T1000 (cell line): ENCODE measurements around the gene KCTD18.

Experiments used
- DNase-seq: peaks from one replicate; lab custom pipeline; 2025; ENCODE audit warnings: mixed read lengths; lab: John Stamatoyannopoulos, UW

Gene KCTD18

GRCh38 chr2:200454927-200455801, 54.7 kb downstream of the KCTD18 start:
- DNase-seq = no peak

DNA sequence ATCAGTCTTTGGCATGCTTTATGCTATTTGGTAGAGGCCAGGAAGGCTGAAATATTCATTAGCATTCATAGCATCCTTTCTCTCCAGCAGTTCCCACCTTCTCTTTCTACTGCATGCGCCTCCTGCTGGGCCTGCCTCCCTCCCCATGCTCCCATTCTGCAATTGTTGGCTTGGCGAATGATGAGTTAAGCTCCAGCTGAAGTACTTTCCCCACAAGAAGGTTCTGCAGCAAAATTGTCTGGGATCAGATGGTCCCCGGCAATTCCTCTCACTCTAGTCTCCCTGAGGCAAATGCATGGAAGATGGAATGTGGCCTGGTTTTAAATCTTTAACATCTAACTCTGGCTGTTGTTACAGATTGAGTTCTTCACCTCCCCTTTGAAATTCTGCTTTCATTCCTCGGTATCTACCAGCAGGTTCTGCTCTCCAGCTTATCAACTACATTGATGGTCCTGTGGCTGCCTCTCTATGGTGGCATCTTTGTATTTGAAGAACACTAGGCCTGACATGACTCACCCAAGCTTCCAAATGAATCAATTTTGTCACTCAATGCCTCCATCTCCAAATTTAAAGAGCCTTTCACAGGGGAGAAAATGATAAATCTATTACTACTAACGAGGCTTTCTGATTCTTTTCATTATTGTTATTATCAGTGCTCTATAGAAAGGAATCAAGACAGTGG, 55.9 kb downstream of the KCTD18 start:
- no peak for DNase-seq

DNA sequence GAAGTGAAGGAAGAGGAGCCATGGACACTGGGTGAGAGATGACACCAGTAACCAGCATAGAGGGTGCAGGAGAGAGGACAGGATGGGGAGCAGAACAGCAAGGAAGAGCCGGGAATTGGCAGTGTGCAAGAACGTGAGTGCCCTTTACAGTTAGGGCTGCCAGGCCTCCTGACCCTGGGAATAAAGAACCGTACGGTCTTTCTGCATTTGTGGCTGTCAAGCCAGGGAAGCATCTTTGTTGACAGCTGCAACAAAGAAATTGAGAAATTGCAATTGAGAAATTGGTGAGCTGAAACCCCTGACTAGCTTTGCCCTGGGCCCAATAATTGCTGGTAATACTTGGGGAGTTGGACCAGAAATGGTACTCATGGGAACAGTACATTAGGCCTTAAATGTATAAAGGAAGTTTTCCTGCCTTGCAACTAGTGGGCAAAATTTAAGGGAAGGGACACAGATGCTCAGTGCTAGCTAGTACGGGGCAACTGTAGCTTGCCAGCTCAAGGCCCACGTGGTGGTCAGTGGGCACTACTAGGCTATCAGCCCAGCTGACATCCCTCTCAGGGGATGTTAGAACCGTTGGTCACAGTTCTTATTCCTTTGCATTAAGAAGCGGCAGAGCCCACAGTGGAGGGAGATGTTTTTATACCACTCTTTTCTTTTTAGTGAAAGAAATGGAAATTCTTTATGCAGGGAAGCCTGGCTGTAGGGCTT, 56.6 kb downstream of the KCTD18 start:
- no peak for DNase-seq

GRCh38 chr2:200452377-200452776, 57.5 kb downstream of the KCTD18 start:
- DNase-seq = no peak

- DNase-seq = no peak
These were observed 58.4 kb downstream of the KCTD18 start for GRCh38 chr2:200451511-200451910.

- no peak for DNase-seq
These were observed 59.6 kb downstream of the KCTD18 start for GRCh38 chr2:200450288-200450687.

GRCh38 chr2:200449149-200449548, 60.7 kb downstream of the KCTD18 start:
- no peak for DNase-seq

GRCh38 chr2:200448455-200448854, 61.4 kb downstream of the KCTD18 start:
- no peak for DNase-seq

- no peak for DNase-seq
These were observed 62.6 kb downstream of the KCTD18 start for GRCh38 chr2:200447139-200447855.

DNA sequence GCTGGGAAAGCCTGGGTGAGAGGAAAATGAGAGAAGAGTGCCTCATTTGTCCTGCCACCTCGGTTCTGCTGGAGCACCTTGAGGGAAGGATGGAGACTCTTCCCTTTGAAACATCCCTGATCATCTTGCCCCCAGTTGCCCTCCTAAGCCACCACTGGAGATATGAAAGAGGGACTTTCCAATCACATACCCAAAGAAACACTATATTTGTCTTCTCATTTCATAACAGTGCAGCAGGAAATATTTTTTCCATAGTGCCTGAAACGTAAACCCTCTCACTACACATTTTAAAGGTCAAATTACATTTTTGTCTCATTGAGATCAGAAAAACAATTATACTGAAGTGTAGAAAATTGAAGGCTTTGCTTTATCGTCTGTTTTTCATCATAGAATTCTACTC, 63.3 kb downstream of the KCTD18 start:
- DNase-seq = no peak

- no peak for DNase-seq
These were observed 64.6 kb downstream of the KCTD18 start for GRCh38 chr2:200445284-200445683.

DNA sequence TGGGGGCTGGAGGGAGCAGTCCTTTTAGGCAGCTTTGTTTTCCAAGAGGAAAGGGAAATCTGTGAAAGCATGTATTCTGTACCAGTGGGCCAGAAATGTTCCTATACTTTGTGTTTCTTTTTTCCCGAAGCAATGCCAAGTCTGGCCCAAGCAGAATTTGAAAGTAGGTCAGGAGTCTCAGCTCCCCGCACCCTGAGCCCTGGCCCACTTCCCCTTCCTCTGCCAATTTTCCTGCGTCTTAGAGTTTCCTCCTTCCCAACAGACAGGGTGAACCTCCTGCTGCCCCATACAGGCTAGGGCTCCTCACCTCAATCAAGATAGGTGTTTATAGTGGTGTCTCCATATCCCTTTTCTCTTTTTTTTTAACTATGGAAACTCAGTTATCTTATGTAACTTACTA, 65.3 kb downstream of the KCTD18 start:
- DNase-seq = no peak

GRCh38 chr2:200443916-200444315, 66.0 kb downstream of the KCTD18 start:
- DNase-seq = no peak

DNA sequence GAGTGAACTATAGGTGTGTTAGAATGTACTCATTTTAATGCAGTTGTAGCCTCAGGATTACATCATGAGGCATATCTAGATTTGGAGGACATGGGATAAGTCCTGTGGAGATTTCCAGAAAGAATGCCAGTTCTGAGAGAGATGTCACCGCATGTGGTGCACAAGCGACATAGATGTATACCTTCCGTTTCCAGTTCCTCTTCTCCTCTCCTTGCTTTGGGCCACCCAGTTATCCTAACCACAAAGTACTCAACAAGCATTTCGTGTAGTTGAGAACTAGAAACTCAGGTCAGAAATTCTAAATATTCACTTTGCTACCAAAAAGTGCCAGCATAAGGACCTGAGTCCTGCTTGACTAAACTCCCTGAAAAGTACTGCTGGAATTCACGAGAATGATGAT, 66.5 kb downstream of the KCTD18 start:
- DNase-seq = no peak

DNA sequence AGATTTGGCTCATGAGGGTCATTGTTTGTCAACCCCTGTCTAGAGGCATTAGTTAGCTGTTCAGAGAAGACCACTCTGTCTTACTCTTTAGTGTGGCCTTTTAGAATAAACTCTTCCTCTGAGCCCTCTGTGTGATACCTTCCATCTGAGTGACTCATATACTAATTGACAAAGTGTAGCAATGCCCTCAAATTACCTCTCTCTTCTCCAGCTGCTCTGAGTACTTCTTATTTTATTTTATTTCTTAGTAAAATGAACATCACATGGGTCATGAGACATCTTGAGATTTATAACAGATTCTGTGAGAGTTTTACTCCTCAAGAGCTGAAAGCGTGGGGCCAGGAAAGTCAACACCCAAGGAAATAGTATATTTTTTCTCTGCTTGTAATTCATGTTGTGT, 67.4 kb downstream of the KCTD18 start:
- no peak for DNase-seq

DNA sequence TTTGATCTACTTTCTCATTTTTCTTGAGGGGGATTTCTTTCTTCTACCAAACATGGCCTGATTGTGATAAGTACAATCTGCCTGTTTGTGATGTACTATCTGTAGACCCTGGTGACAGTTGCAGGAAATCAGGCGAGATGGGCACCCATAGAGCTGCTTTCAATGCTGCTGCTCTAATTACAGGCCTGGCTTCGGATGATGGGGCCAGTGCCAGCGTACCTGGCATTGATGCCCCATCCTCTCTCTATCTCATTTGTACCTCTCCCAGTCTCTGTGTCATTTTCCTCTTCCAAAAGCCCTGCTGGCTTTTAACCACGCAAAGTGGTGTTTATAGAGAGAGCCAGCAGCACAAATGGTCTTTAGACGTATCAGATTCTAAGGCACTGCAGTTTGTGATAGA, 69.9 kb downstream of the KCTD18 start:
- no peak for DNase-seq
